Peyer's patch (tissue), 4 donors: ENCODE results near the gene NEB.

ENCODE experiments used
- POLR2A ChIP-seq, 2 donors: fragments of 450-650 bp; IDR thresholded peaks; one replicate each; pipeline ENCODE4 v1.5.1; 2017; ENCODE audit warnings: antibody characterized with exemption in 2 of 2, mild to moderate bottlenecking in 2 of 2, moderate library complexity in 2 of 2
- TF ChIP-seq, protein P1 (sequence below), 6 experiments: fragments of 450-650 bp in 4 of 6; fragments of 200-600 bp in 2 of 6; sonication (generic) in 1 of 6; IDR thresholded peaks; one replicate each; pipeline ENCODE4 v1.5.1; 2017 to 2019; ENCODE audit warnings: antibody characterized with exemption in 6 of 6, mild to moderate bottlenecking in 3 of 6, moderate library complexity in 1 of 6

GRCh38 chr2:151481744-151482143 is 252.5 kb downstream of the NEB start:
- TF ChIP-seq, protein P1, sequence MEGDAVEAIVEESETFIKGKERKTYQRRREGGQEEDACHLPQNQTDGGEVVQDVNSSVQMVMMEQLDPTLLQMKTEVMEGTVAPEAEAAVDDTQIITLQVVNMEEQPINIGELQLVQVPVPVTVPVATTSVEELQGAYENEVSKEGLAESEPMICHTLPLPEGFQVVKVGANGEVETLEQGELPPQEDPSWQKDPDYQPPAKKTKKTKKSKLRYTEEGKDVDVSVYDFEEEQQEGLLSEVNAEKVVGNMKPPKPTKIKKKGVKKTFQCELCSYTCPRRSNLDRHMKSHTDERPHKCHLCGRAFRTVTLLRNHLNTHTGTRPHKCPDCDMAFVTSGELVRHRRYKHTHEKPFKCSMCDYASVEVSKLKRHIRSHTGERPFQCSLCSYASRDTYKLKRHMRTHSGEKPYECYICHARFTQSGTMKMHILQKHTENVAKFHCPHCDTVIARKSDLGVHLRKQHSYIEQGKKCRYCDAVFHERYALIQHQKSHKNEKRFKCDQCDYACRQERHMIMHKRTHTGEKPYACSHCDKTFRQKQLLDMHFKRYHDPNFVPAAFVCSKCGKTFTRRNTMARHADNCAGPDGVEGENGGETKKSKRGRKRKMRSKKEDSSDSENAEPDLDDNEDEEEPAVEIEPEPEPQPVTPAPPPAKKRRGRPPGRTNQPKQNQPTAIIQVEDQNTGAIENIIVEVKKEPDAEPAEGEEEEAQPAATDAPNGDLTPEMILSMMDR (IDR thresholded peaks at IDR 0.05) = no peak
- TF ChIP-seq POLR2A (IDR thresholded peaks at IDR 0.05) = no peak
